CD1c-positive myeloid dendritic cell (primary cell): Measurements from ENCODE around the gene MSMP.

ENCODE experiments used
- DNase-seq: peaks from one replicate; pipeline ENCODE4 v3.0.0-alpha.2; 2016; ENCODE audit errors: extremely low spot score

Gene MSMP

GRCh38 chr9:35743880-35744518 lies 10.1 kb downstream of the MSMP start:
- DNase-seq, result no peak

GRCh38 chr9:35743452-35743851 lies 10.6 kb downstream of the MSMP start:
- peak; percentile 46 for DNase-seq

- DNase-seq, result no peak
These were observed 12.3 kb downstream of the MSMP start for GRCh38 chr9:35741740-35742139.

- no peak for DNase-seq
These were observed 13.8 kb downstream of the MSMP start for GRCh38 chr9:35740243-35740642.

GRCh38 chr9:35738924-35739323 lies 15.2 kb downstream of the MSMP start:
- DNase-seq, result no peak

- no peak for DNase-seq
These were observed 15.9 kb downstream of the MSMP start for GRCh38 chr9:35738186-35738585.

GRCh38 chr9:35737143-35737542 lies 16.9 kb downstream of the MSMP start:
- no peak for DNase-seq

- DNase-seq, result peak; percentile 65
These were observed 17.9 kb downstream of the MSMP start for GRCh38 chr9:35736201-35736633.

GRCh38 chr9:35734096-35734495 lies 20.0 kb downstream of the MSMP start:
- no peak for DNase-seq

- DNase-seq, result peak; percentile 49
These were observed 21.1 kb downstream of the MSMP start for GRCh38 chr9:35732800-35733541.

- DNase-seq, result peak; percentile 99
These were observed 21.8 kb downstream of the MSMP start, which contains the start of the genes CREB3 and TLN1 for GRCh38 chr9:35732185-35732799. Gene CREB3, plus strand, starts transcription at chr9:35732666. Its CDS starts 107 bp downstream, at chr9:35732773. Gene TLN1, minus strand, starts transcription at chr9:35732195. Its CDS starts 6,501 bp downstream, at chr9:35725694.

GRCh38 chr9:35731415-35732184 lies 22.5 kb downstream of the MSMP start:
- no peak for DNase-seq

GRCh38 chr9:35730486-35730854 lies 23.6 kb downstream of the MSMP start:
- peak; percentile 10 for DNase-seq

- peak; percentile 78 for DNase-seq
These were observed 24.2 kb downstream of the MSMP start for GRCh38 chr9:35729700-35730485.

GRCh38 chr9:35729101-35729500 lies 25.0 kb downstream of the MSMP start:
- no peak for DNase-seq

GRCh38 chr9:35728041-35728971 lies 25.8 kb downstream of the MSMP start:
- peak; percentile 52 for DNase-seq

GRCh38 chr9:35727676-35728040 lies 26.4 kb downstream of the MSMP start:
- no peak for DNase-seq

GRCh38 chr9:35726931-35727330 lies 27.1 kb downstream of the MSMP start:
- peak; percentile 29 for DNase-seq

GRCh38 chr9:35725362-35725761 lies 28.7 kb downstream of the MSMP start:
- no peak for DNase-seq

GRCh38 chr9:35723908-35724307 lies 30.2 kb downstream of the MSMP start:
- DNase-seq, result no peak
